Smooth muscle cell (in vitro differentiated cells): ENCODE measurements around the gene GRHL3. TPM values are rescaled to one million over a fixed set of nuclear protein-coding genes. Genes with fewer than 3 reads are reported as not detected.

Experiments
- DNase-seq: peaks from one replicate; lab custom pipeline; 2025; ENCODE audit not compliant: unreplicated experiment; lab: John Stamatoyannopoulos, UW
- H2AFZ ChIP-seq: fragments of 200-600 bp; sonication (generic); 2 replicates; pipeline ENCODE4 v1.6.0; 2016; ENCODE audit warnings: antibody characterized with exemption, low read depth, mild to moderate bottlenecking
- H3F3A ChIP-seq: fragments of 200-600 bp; sonication (generic); 2 replicates; pipeline ENCODE4 v1.6.0; 2017; ENCODE audit warnings: antibody characterized with exemption, low read depth
- H3K27ac ChIP-seq: fragments of 200-600 bp; sonication (generic); 2 replicates; pipeline ENCODE4 v1.5.1; 2016; ENCODE audit warnings: low read depth, mild to moderate bottlenecking
- H3K27me3 ChIP-seq: fragments of 200-600 bp; sonication (generic); 2 replicates; pipeline ENCODE4 v1.6.1; 2016; ENCODE audit warnings: low read depth, mild to moderate bottlenecking
- H3K36me3 ChIP-seq: fragments of 200-600 bp; sonication (generic); 2 replicates; pipeline ENCODE4 v1.5.1; 2016; ENCODE audit warnings: low read depth
- H3K4me1 ChIP-seq: fragments of 200-600 bp; sonication (generic); 2 replicates; pipeline ENCODE4 v1.5.1; 2016; ENCODE audit warnings: low read depth
- H3K4me2 ChIP-seq: fragments of 200-600 bp; sonication (generic); 2 replicates; pipeline ENCODE4 v1.6.0; 2016; ENCODE audit warnings: mild to moderate bottlenecking
- H3K4me3 ChIP-seq: fragments of 200-600 bp; sonication (generic); 2 replicates; pipeline ENCODE4 v1.5.1; 2016; ENCODE audit warnings: mild to moderate bottlenecking
- H3K79me2 ChIP-seq: fragments of 200-600 bp; sonication (generic); 2 replicates; pipeline ENCODE4 v1.6.0; 2016; ENCODE audit warnings: low read depth, mild to moderate bottlenecking
- H3K9ac ChIP-seq: fragments of 200-600 bp; sonication (generic); 2 replicates; pipeline ENCODE4 v1.6.0; 2016; ENCODE audit warnings: low read depth
- H3K9me3 ChIP-seq: fragments of 200-600 bp; sonication (generic); replicated peaks from 2 replicates; pipeline ENCODE4 v1.5.1; 2016; ENCODE audit warnings: low read depth
- H4K20me1 ChIP-seq: fragments of 200-600 bp; sonication (generic); 2 replicates; pipeline ENCODE4 v1.6.0; 2016; ENCODE audit warnings: low read depth
- WGBS: methylation state at CpG from one replicate; pipeline ENCODE4 v1.1.7; 2016; ENCODE audit warnings: low lambda C conversion rate; 5-methylcytosine and 5-hydroxymethylcytosine counted together
- polyA plus RNA-seq: library from polyadenylated mRNA; unstranded; fragments of >200 nt; fragmentation: Nextera tagmentation; extraction: Ambion mirVana; gene quantifications from 2 replicates; pipeline ENCODE4 v1.2.1, GENCODE V29; 2016
- total RNA-seq: library from RNA; depleted of rRNA; stranded (reverse); fragments of >200 nt; gene quantifications from 2 replicates; pipeline ENCODE4 v1.2.3, GENCODE V29; 2014
- TF ChIP-seq, protein P1 (sequence below): fragments of 200-600 bp; sonication (generic); IDR thresholded peaks from 2 replicates; pipeline ENCODE4 v1.5.1; 2017; ENCODE audit warnings: borderline replicate concordance, mild to moderate bottlenecking, antibody characterized with exemption; ENCODE audit not compliant: insufficient read depth, poor library complexity, severe bottlenecking

GRHL3 gene
- total and polyA plus RNA-seq, 2 experiments from 2014 or later: 0.87 to 10.5 TPM

DNA sequence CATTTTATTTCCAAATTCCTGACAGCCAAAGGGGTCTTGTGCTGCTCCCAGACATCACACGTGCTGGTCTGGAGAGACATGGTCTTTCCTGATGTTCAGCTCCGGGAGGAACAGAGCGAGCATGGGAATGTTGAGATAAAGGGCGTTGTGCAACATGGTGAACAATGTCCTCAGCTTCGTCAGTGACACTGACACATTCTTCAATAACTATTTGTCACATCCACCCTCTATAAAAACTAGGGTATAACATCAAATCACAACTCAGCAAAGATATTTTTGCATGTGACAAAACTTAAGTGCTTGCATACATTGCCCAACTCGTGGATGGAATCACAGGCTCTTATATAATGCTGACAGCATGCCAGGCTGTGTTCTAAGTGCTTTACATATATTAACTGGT, 42.4 kb upstream of the GRHL3 start:
- H3K4me1 ChIP-seq: no peaks in the 10 kb centered on the region

DNA sequence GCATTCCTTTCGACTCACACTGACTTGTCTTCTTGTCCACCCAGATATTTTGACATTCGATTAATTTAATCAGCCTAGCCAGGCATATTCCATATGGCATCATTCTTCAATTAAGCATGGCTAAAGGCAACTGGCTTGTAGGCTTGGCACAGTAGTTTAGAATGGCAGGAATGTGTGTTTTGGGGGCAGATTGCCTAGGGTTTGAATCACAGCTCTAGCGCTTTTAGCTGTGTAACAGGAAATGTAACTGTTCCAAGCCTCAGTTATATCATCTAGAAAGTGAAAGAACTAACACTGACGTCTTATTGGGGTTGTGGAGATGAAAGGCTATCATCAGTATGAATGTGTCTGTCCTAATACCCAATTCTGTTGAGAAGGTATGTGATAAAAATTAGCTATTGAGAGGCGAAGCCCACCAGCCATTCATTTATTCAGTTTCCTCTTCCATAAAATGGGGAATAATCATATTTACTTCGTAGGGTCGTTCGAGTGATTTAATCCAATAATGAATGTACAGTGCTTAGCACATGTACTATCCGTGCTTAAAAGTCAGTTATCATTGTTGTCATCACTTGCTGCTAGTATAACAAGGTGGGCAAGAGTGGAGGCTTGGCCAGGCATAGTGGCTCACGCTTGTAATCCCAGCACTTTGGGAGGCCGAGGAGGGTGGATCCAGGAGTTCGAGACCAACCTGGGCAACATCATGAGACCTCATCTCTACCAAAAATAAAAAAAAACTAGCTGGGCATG, 41.6 kb upstream of the GRHL3 start:
- no peaks in the 10 kb centered on the region for H3K79me2 ChIP-seq
- H3K4me3 ChIP-seq: no peak overlapping the region
- H3K9ac ChIP-seq: no peak overlapping the region
- H3K4me2 ChIP-seq: no peak overlapping the region
- no peaks in the 10 kb centered on the region for H3K4me1 ChIP-seq
- H2AFZ ChIP-seq: no peak overlapping the region
- no peaks in the 10 kb centered on the region for H3K9me3 ChIP-seq
- no peak for DNase-seq
- WGBS: 88% methylated on average over 12 of the region's 12 CpGs
- H3K27ac ChIP-seq: no peak overlapping the region
- TF ChIP-seq, protein P1, sequence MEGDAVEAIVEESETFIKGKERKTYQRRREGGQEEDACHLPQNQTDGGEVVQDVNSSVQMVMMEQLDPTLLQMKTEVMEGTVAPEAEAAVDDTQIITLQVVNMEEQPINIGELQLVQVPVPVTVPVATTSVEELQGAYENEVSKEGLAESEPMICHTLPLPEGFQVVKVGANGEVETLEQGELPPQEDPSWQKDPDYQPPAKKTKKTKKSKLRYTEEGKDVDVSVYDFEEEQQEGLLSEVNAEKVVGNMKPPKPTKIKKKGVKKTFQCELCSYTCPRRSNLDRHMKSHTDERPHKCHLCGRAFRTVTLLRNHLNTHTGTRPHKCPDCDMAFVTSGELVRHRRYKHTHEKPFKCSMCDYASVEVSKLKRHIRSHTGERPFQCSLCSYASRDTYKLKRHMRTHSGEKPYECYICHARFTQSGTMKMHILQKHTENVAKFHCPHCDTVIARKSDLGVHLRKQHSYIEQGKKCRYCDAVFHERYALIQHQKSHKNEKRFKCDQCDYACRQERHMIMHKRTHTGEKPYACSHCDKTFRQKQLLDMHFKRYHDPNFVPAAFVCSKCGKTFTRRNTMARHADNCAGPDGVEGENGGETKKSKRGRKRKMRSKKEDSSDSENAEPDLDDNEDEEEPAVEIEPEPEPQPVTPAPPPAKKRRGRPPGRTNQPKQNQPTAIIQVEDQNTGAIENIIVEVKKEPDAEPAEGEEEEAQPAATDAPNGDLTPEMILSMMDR: no peak
- no peaks in the 10 kb centered on the region for H4K20me1 ChIP-seq
- H3K36me3 ChIP-seq: no peaks in the 10 kb centered on the region
- peaks cover 8% of the 10 kb centered on the region for H3K27me3 ChIP-seq
- no peaks in the 10 kb centered on the region for H3F3A ChIP-seq

More for the DNA sequence above, 42.4 kb upstream of the GRHL3 start:
- Histone ChIP-seq H3K4me2 (no peak overlapping the region), H3K27me3 (peaks cover 8% of the 10 kb centered on the region), H3K79me2 (no peaks in the 10 kb centered on the region), H3F3A (no peaks in the 10 kb centered on the region), H2AFZ (no peak overlapping the region), H3K9ac (no peak overlapping the region), H3K36me3 (no peaks in the 10 kb centered on the region), H3K9me3 (no peaks in the 10 kb centered on the region), H3K27ac (no peak overlapping the region), H4K20me1 (no peaks in the 10 kb centered on the region), H3K4me3 (no peak overlapping the region)
- TF ChIP-seq, protein P1: no peak
- no peak for DNase-seq
- 65% methylated on average over 6 of the region's 6 CpGs for WGBS

DNA sequence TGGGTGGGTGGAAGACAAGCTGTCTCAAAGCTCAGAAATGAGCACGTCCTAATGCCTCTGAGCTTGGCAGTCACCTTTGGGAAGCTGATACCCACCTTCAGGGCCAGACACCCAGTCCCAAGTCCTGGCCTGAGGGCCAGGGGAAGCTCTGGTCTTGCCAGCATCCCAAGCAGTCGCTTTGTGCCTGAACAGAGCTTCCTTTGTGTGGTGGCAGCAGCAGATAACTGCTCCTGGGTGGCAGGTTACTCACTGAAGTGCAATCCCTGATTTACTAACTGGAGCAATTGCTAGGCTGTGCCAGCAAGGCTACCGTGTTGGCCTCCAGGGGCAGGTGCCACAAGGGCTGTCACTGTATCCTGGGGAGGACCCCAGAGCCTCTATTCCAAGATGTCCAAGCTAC, 40.4 kb upstream of the GRHL3 start:
- H3K79me2 ChIP-seq: no peaks in the 10 kb centered on the region
- no peak for DNase-seq
- no peak overlapping the region for H3K9ac ChIP-seq
- TF ChIP-seq, protein P1: no peak
- H3K4me1 ChIP-seq: no peaks in the 10 kb centered on the region
- no peaks in the 10 kb centered on the region for H3K9me3 ChIP-seq
- H3K27ac ChIP-seq: no peak overlapping the region
- H4K20me1 ChIP-seq: no peaks in the 10 kb centered on the region
- no peak overlapping the region for H3K4me2 ChIP-seq
- no peaks in the 10 kb centered on the region for H3F3A ChIP-seq
- no peak overlapping the region for H2AFZ ChIP-seq
- 87% methylated on average over 3 of the region's 3 CpGs for WGBS
- H3K4me3 ChIP-seq: no peak overlapping the region
- H3K27me3 ChIP-seq: peaks cover 8% of the 10 kb centered on the region
- H3K36me3 ChIP-seq: no peaks in the 10 kb centered on the region
